ENCODE data around the gene BTBD3.

BTBD3 gene

GRCh38 chr20:11919581-11919980 is 1.9 kb downstream of the BTBD3 start:
- no peaks in the 10 kb centered on the region for H3K9me3 ChIP-seq (ENCODE audit: control insufficient read depth, low read depth, low read length)
- H3K27me3 ChIP-seq (ENCODE audit: control insufficient read depth, insufficient read depth, low read length), result no peaks in the 10 kb centered on the region

GRCh38 chr20:11920083-11920482 is 2.4 kb downstream of the BTBD3 start:
- Histone ChIP-seq H3K27me3 (ENCODE audit: control insufficient read depth, insufficient read depth, low read length) (no peaks in the 10 kb centered on the region), H3K36me3 (ENCODE audit: control insufficient read depth, low read depth, low read length) (peaks cover 26% of the 10 kb centered on the region), H3K9ac (ENCODE audit: low read length) (no peak overlapping the region)

More at GRCh38 chr20:11919581-11919980, 1.9 kb downstream of the BTBD3 start:
- Histone ChIP-seq H3K4me1 (ENCODE audit: control insufficient read depth, low read depth, low read length) (peaks cover 42% of the 10 kb centered on the region), H3K36me3 (ENCODE audit: control insufficient read depth, low read depth, low read length) (peaks cover 26% of the 10 kb centered on the region), H3K27ac (ENCODE audit: low read length) (peak overlapping the region; percentile 44), H3K9ac (ENCODE audit: low read length) (no peak overlapping the region), H3K4me3 (ENCODE audit: low read length) (no peak overlapping the region)

GRCh38 chr20:11921321-11921720 is 3.6 kb downstream of the BTBD3 start:
- H3K4me1 ChIP-seq (ENCODE audit: control insufficient read depth, low read depth, low read length), result peaks cover 24% of the 10 kb centered on the region
- H3K27me3 ChIP-seq (ENCODE audit: control insufficient read depth, insufficient read depth, low read length), result no peaks in the 10 kb centered on the region
- H3K9ac ChIP-seq (ENCODE audit: low read length), result no peak overlapping the region
- H3K27ac ChIP-seq (ENCODE audit: low read length), result no peak overlapping the region
- peaks cover 26% of the 10 kb centered on the region for H3K36me3 ChIP-seq (ENCODE audit: control insufficient read depth, low read depth, low read length)
- no peak overlapping the region for H3K4me3 ChIP-seq (ENCODE audit: low read length)
- H3K9me3 ChIP-seq (ENCODE audit: control insufficient read depth, low read depth, low read length), result no peaks in the 10 kb centered on the region

More at GRCh38 chr20:11920083-11920482, 2.4 kb downstream of the BTBD3 start:
- Histone ChIP-seq H3K4me1 (ENCODE audit: control insufficient read depth, low read depth, low read length) (peaks cover 37% of the 10 kb centered on the region), H3K4me3 (ENCODE audit: low read length) (no peak overlapping the region), H3K27ac (ENCODE audit: low read length) (no peak overlapping the region), H3K9me3 (ENCODE audit: control insufficient read depth, low read depth, low read length) (no peaks in the 10 kb centered on the region)

GRCh38 chr20:11922561-11922960 is 4.9 kb downstream of the BTBD3 start:
- no peak overlapping the region for H3K4me3 ChIP-seq (ENCODE audit: low read length)
- no peak overlapping the region for H3K9ac ChIP-seq (ENCODE audit: low read length)
- peaks cover 14% of the 10 kb centered on the region for H3K4me1 ChIP-seq (ENCODE audit: control insufficient read depth, low read depth, low read length)
- peaks cover 33% of the 10 kb centered on the region for H3K36me3 ChIP-seq (ENCODE audit: control insufficient read depth, low read depth, low read length)
- H3K27me3 ChIP-seq (ENCODE audit: control insufficient read depth, insufficient read depth, low read length), result no peaks in the 10 kb centered on the region
- no peak overlapping the region for H3K27ac ChIP-seq (ENCODE audit: low read length)
- H3K9me3 ChIP-seq (ENCODE audit: control insufficient read depth, low read depth, low read length), result no peaks in the 10 kb centered on the region

DNA sequence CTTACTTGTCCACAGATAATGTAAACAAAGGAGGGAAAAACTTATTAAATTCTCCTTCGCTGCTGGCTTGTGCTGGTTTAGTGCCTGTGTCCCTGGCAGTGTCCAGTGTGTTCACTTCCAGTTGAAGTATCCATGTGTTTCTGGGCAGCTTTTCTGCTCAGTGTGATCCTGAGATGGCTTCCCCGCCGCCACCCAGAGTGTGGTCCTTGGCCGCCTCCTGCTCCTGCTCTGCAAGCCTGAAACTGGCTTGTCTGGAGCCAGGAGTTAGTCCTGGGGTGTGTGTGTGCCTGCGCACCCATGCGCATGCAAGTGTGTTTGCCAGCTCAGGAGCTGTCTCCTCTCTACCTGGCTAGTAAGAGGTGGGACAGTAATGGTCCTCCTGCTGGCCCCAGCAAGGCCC is 7.2 kb downstream of the BTBD3 start:
- peaks cover 36% of the 10 kb centered on the region for H3K36me3 ChIP-seq (ENCODE audit: control insufficient read depth, low read depth, low read length)
- H3K4me1 ChIP-seq (ENCODE audit: control insufficient read depth, low read depth, low read length), result no peaks in the 10 kb centered on the region

DNA sequence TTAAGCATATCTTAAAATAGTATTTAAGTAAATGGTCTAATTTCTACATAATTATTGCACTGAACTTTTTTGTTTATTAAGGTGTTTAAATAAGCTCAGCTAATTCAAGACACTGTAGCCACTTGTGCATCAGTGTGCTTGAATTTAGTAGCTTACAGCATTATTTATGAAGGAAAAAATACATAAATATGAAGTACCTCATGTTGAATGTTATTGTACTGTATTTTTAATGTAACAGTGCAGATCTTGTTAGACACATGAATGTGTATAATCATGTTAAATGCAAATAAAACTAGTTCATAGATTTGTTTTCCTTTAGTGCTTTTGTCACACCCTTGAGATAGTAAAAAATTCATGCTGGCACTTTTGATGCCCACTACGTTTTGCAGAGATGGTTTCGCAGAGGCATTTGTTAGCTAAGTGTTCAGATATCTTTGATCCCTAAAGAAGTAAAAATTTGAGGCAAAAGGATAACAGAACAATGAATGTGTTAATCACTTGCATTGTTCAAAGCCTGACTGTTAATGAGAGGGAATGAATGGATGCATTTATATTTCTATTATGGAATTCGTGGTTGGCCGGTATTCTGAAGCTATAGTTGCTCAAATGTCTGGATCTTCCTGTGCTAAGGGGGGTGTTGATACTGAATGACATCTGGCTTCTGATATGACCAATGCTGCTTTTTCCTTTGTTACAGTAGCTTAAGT is 8.8 kb downstream of the BTBD3 start:
- H3K36me3 ChIP-seq (ENCODE audit: control insufficient read depth, low read depth, low read length), result peaks cover 26% of the 10 kb centered on the region
- H3K27ac ChIP-seq (ENCODE audit: low read length), result no peak overlapping the region
- no peaks in the 10 kb centered on the region for H3K9me3 ChIP-seq (ENCODE audit: control insufficient read depth, low read depth, low read length)
- no peak overlapping the region for H3K4me3 ChIP-seq (ENCODE audit: low read length)
- H3K4me1 ChIP-seq (ENCODE audit: control insufficient read depth, low read depth, low read length), result no peaks in the 10 kb centered on the region
- H3K9ac ChIP-seq (ENCODE audit: low read length), result no peak overlapping the region
- no peaks in the 10 kb centered on the region for H3K27me3 ChIP-seq (ENCODE audit: control insufficient read depth, insufficient read depth, low read length)

More for the DNA sequence above, 7.2 kb downstream of the BTBD3 start:
- H3K27me3 ChIP-seq (ENCODE audit: control insufficient read depth, insufficient read depth, low read length), result no peaks in the 10 kb centered on the region
- no peak overlapping the region for H3K9ac ChIP-seq (ENCODE audit: low read length)
- no peak overlapping the region for H3K4me3 ChIP-seq (ENCODE audit: low read length)
- H3K27ac ChIP-seq (ENCODE audit: low read length), result no peak overlapping the region
- H3K9me3 ChIP-seq (ENCODE audit: control insufficient read depth, low read depth, low read length), result no peaks in the 10 kb centered on the region

- Histone ChIP-seq H3K27ac (ENCODE audit: low read length) (no peak overlapping the region), H3K4me1 (ENCODE audit: control insufficient read depth, low read depth, low read length) (no peaks in the 10 kb centered on the region), H3K27me3 (ENCODE audit: control insufficient read depth, insufficient read depth, low read length) (no peaks in the 10 kb centered on the region), H3K4me3 (ENCODE audit: low read length) (no peak overlapping the region), H3K36me3 (ENCODE audit: control insufficient read depth, low read depth, low read length) (peaks cover 14% of the 10 kb centered on the region), H3K9ac (ENCODE audit: low read length) (no peak overlapping the region), H3K9me3 (ENCODE audit: control insufficient read depth, low read depth, low read length) (no peaks in the 10 kb centered on the region)
These were observed 12.3 kb downstream of the BTBD3 start for GRCh38 chr20:11929947-11930346.

GRCh38 chr20:11935212-11936154 is 17.8 kb downstream of the BTBD3 start:
- Histone ChIP-seq H3K27me3 (ENCODE audit: control insufficient read depth, insufficient read depth, low read length) (no peaks in the 10 kb centered on the region), H3K9me3 (ENCODE audit: control insufficient read depth, low read depth, low read length) (no peaks in the 10 kb centered on the region), H3K4me1 (ENCODE audit: control insufficient read depth, low read depth, low read length) (no peaks in the 10 kb centered on the region), H3K27ac (ENCODE audit: low read length) (no peak overlapping the region), H3K36me3 (ENCODE audit: control insufficient read depth, low read depth, low read length) (no peaks in the 10 kb centered on the region), H3K9ac (ENCODE audit: low read length) (no peak overlapping the region), H3K4me3 (ENCODE audit: low read length) (no peak overlapping the region)

DNA sequence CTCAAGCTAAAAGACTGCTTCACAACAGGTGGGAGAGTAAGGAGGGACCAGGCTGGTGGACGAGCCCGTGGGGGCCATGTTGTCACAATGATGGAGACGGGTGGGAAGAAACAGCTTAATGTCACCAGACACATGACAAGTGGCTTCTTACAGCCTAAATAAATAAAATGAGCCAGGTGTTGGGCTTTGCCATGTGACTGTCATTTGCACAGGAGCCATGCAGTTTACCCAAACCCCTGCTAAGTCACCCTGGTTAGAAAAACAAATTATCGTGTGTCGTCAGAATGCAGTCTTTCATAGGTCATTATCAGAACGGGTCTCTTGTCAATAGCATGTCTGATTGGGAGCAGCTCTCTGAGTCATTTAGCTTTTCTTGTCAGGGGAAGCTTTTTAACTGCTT is 18.5 kb downstream of the BTBD3 start:
- Histone ChIP-seq H3K9ac (ENCODE audit: low read length) (no peak overlapping the region), H3K9me3 (ENCODE audit: control insufficient read depth, low read depth, low read length) (no peaks in the 10 kb centered on the region), H3K27ac (ENCODE audit: low read length) (no peak overlapping the region), H3K36me3 (ENCODE audit: control insufficient read depth, low read depth, low read length) (no peaks in the 10 kb centered on the region), H3K4me1 (ENCODE audit: control insufficient read depth, low read depth, low read length) (no peaks in the 10 kb centered on the region), H3K27me3 (ENCODE audit: control insufficient read depth, insufficient read depth, low read length) (no peaks in the 10 kb centered on the region), H3K4me3 (ENCODE audit: low read length) (no peak overlapping the region)

GRCh38 chr20:11937230-11937629 is 19.5 kb downstream of the BTBD3 start:
- Histone ChIP-seq H3K9me3 (ENCODE audit: control insufficient read depth, low read depth, low read length) (no peaks in the 10 kb centered on the region), H3K27ac (ENCODE audit: low read length) (no peak overlapping the region), H3K4me3 (ENCODE audit: low read length) (no peak overlapping the region), H3K27me3 (ENCODE audit: control insufficient read depth, insufficient read depth, low read length) (no peaks in the 10 kb centered on the region), H3K9ac (ENCODE audit: low read length) (no peak overlapping the region), H3K4me1 (ENCODE audit: control insufficient read depth, low read depth, low read length) (no peaks in the 10 kb centered on the region), H3K36me3 (ENCODE audit: control insufficient read depth, low read depth, low read length) (no peaks in the 10 kb centered on the region)

- no peaks in the 10 kb centered on the region for H3K36me3 ChIP-seq (ENCODE audit: control insufficient read depth, low read depth, low read length)
- H3K4me3 ChIP-seq (ENCODE audit: low read length), result no peak overlapping the region
- H3K4me1 ChIP-seq (ENCODE audit: control insufficient read depth, low read depth, low read length), result no peaks in the 10 kb centered on the region
- no peaks in the 10 kb centered on the region for H3K27me3 ChIP-seq (ENCODE audit: control insufficient read depth, insufficient read depth, low read length)
- H3K27ac ChIP-seq (ENCODE audit: low read length), result no peak overlapping the region
- H3K9me3 ChIP-seq (ENCODE audit: control insufficient read depth, low read depth, low read length), result no peaks in the 10 kb centered on the region
- H3K9ac ChIP-seq (ENCODE audit: low read length), result no peak overlapping the region
These were observed 24.0 kb downstream of the BTBD3 start for GRCh38 chr20:11941593-11942246.

Data from iPS-18a (cell line).